Measurements from ENCODE around the gene CPNE4. TPM values are rescaled to one million over a fixed set of nuclear protein-coding genes. Genes with fewer than 3 reads are reported as not detected.

CPNE4 gene
- total RNA-seq, 4 donors from 2014 or later: 0.10 to 0.25 (median 0.16) TPM; not detected in 1

- no peak overlapping the region for H3K4me3 ChIP-seq (ENCODE audit: low read depth, poor library complexity, severe bottlenecking)
- DNase-seq (ENCODE audit: low spot score in 2 of 2): no peak
- WGBS, 2 donors: 52 to 53% methylated on average over 3 of the region's 3 CpGs
- no peak for TF ChIP-seq CTCF (IDR thresholded peaks at IDR 0.05)
- TF ChIP-seq POLR2A (IDR thresholded peaks at IDR 0.05): no peak
- intact Hi-C loops (cut with DNase I; ENCODE audit: low total_unique reads): no loop called here
Observed at GRCh38 chr3:131712662-131713061, 322.2 kb downstream of the CPNE4 start.

- TF ChIP-seq POLR2A (IDR thresholded peaks at IDR 0.05) (no peak), CTCF (IDR thresholded peaks at IDR 0.05) (no peak)
- intact Hi-C loops (cut with DNase I; ENCODE audit: low total_unique reads): no loop called here
- WGBS, 2 donors: 42 to 53% methylated on average over 7 of the region's 7 CpGs
- DNase-seq (ENCODE audit: low spot score in 2 of 2): no peak
- H3K4me3 ChIP-seq (ENCODE audit: low read depth, poor library complexity, severe bottlenecking): no peak overlapping the region
Observed at GRCh38 chr3:131711114-131711768, 323.6 kb downstream of the CPNE4 start.

GRCh38 chr3:131708241-131708640 lies 326.6 kb downstream of the CPNE4 start:
- H3K4me3 ChIP-seq (ENCODE audit: low read depth, poor library complexity, severe bottlenecking): no peak overlapping the region
- intact Hi-C loops (cut with DNase I; ENCODE audit: low total_unique reads): no loop called here
- no peak for DNase-seq (ENCODE audit: low spot score in 2 of 2)
- TF ChIP-seq POLR2A (IDR thresholded peaks at IDR 0.05): no peak

GRCh38 chr3:131705558-131706051 lies 329.2 kb downstream of the CPNE4 start:
- WGBS, 2 donors: 64 to 66% methylated on average over 3 of the region's 3 CpGs
- DNase-seq (ENCODE audit: low spot score in 2 of 2): no peak
- intact Hi-C loops (cut with DNase I; ENCODE audit: low total_unique reads): no loop called here
- no peak overlapping the region for H3K4me3 ChIP-seq (ENCODE audit: low read depth, poor library complexity, severe bottlenecking)
- TF ChIP-seq POLR2A (IDR thresholded peaks at IDR 0.05): no peak
- TF ChIP-seq CTCF (IDR thresholded peaks at IDR 0.05): no peak

- TF ChIP-seq CTCF (IDR thresholded peaks at IDR 0.05): no peak
- TF ChIP-seq POLR2A (IDR thresholded peaks at IDR 0.05): no peak
- DNase-seq (ENCODE audit: low spot score in 2 of 2): no peak
- no peak overlapping the region for H3K4me3 ChIP-seq (ENCODE audit: low read depth, poor library complexity, severe bottlenecking)
- WGBS, 2 donors: 43 to 44% methylated on average over 1 of the region's 1 CpG
- intact Hi-C loops (cut with DNase I; ENCODE audit: low total_unique reads): no loop called here
Observed at GRCh38 chr3:131705099-131705498, 329.7 kb downstream of the CPNE4 start.

GRCh38 chr3:131704098-131704497 lies 330.7 kb downstream of the CPNE4 start:
- intact Hi-C loops (cut with DNase I; ENCODE audit: low total_unique reads): no loop called here
- WGBS, 2 donors: 61 to 78% methylated on average over 2 of the region's 2 CpGs
- DNase-seq (ENCODE audit: low spot score in 2 of 2): no peak
- TF ChIP-seq CTCF (IDR thresholded peaks at IDR 0.05): no peak
- no peak for TF ChIP-seq POLR2A (IDR thresholded peaks at IDR 0.05)
- H3K4me3 ChIP-seq (ENCODE audit: low read depth, poor library complexity, severe bottlenecking): no peak overlapping the region
